Panc1 (cell line): ENCODE measurements around the gene PARVB.

Experiments
- POLR2AphosphoS5 ChIP-seq: IDR thresholded peaks from 2 replicates; pipeline ENCODE4 v1.6.1; 2012; ENCODE audit warnings: mild to moderate bottlenecking, low read depth, low read length, moderate library complexity
- TF ChIP-seq, protein P1 (sequence below): fragments of 450-650 bp; IDR thresholded peaks from 2 replicates; pipeline ENCODE4 v1.5.1; 2017; ENCODE audit warnings: mild to moderate bottlenecking

DNA sequence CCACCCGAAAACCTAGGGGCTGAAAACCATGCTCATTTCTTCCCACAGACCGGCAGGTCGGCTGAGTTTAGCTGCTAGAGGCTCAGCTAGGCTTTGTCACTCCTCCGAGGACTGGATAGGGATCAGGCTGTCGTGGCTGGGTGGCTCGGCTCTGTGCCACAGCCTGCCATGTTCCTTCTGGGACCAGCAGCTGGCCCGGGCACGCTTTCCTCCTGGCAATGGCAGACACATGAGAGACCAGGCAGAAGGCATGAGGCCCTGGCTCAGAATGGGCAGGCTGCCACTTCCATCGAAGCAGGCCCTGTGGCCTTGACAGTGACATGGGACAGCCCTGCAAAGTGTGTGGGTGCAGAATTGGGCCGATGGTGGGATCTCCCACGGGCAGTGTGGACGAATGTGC is 177.6 kb downstream of the PARVB start:
- TF ChIP-seq, protein P1, sequence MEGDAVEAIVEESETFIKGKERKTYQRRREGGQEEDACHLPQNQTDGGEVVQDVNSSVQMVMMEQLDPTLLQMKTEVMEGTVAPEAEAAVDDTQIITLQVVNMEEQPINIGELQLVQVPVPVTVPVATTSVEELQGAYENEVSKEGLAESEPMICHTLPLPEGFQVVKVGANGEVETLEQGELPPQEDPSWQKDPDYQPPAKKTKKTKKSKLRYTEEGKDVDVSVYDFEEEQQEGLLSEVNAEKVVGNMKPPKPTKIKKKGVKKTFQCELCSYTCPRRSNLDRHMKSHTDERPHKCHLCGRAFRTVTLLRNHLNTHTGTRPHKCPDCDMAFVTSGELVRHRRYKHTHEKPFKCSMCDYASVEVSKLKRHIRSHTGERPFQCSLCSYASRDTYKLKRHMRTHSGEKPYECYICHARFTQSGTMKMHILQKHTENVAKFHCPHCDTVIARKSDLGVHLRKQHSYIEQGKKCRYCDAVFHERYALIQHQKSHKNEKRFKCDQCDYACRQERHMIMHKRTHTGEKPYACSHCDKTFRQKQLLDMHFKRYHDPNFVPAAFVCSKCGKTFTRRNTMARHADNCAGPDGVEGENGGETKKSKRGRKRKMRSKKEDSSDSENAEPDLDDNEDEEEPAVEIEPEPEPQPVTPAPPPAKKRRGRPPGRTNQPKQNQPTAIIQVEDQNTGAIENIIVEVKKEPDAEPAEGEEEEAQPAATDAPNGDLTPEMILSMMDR: no peak
- TF ChIP-seq POLR2AphosphoS5: no peak
